H1 (cell line): Measurements from ENCODE around the gene ELMO2. TPM values are rescaled to one million over a fixed set of nuclear protein-coding genes. Genes with fewer than 3 reads are reported as not detected.
A peak's percentile ranks its signal among the peaks of the same experiment; 100 is the strongest.

Experiments used
- CTCF ChIA-PET: fragments of 300-600 bp; sonication (Branson Sonifier 250); formaldehyde crosslinking; loops from one replicate; lab custom pipeline; 2021; ENCODE audit not compliant: partially characterized antibody; lab: Charles Lee
- POLR2A ChIA-PET: fragments of 300-600 bp; sonication (Branson Sonifier 250); formaldehyde crosslinking; loops from one replicate; lab custom pipeline; 2021; ENCODE audit warnings: inconsistent platforms; ENCODE audit not compliant: partially characterized antibody; lab: Charles Lee
- DNase-seq, 2 experiments: peaks; one replicate each; pipeline versions ENCODE4 v3.0.0 to v3.0.0-alpha.2; 2010 to 2022; ENCODE audit warnings: low spot score in 2 of 2, low read depth in 1 of 2, mixed read lengths in 1 of 2
- FAIRE-seq: peaks from 2 replicates; lab custom pipeline; 2011; peaks lifted over from hg19 to GRCh38; lab: Jason Lieb, UNC
- H2AFZ ChIP-seq: 2 replicates; pipeline ENCODE4 v1.8.1; 2012; ENCODE audit warnings: low read length, inconsistent platforms
- H2AK5ac ChIP-seq: 2 replicates; pipeline ENCODE4 v1.6.1; 2013; ENCODE audit warnings: low read depth, low read length
- H2BK120ac ChIP-seq: replicated peaks from 2 replicates; pipeline ENCODE3; 2013; ENCODE audit warnings: low read depth, low read length, inconsistent platforms
- H2BK12ac ChIP-seq: 2 replicates; pipeline ENCODE4 v1.6.1; 2013; ENCODE audit warnings: low read depth, low read length
- H2BK15ac ChIP-seq: 2 replicates; pipeline ENCODE4 v1.6.1; 2013; ENCODE audit warnings: low read length
- H2BK20ac ChIP-seq: 2 replicates; pipeline ENCODE4 v1.6.1; 2013; ENCODE audit warnings: low read length
- H2BK5ac ChIP-seq: 2 replicates; pipeline ENCODE4 v1.6.1; 2013; ENCODE audit warnings: low read depth, low read length
- H3K14ac ChIP-seq: 2 replicates; pipeline ENCODE4 v1.6.1; 2013; ENCODE audit warnings: inconsistent platforms; ENCODE audit not compliant: insufficient read length
- H3K18ac ChIP-seq: 2 replicates; pipeline ENCODE4 v1.6.1; 2013; ENCODE audit warnings: low read length; ENCODE audit errors: extremely low read depth
- H3K23ac ChIP-seq: 2 replicates; pipeline ENCODE4 v1.6.1; 2013; ENCODE audit warnings: inconsistent platforms; ENCODE audit not compliant: insufficient read length
- H3K23me2 ChIP-seq: 2 replicates; pipeline ENCODE4 v1.6.1; 2013; ENCODE audit warnings: low read depth, low read length
- H3K27ac ChIP-seq: 2 replicates; pipeline ENCODE4 v1.6.1; 2011; ENCODE audit warnings: low read depth, low read length, inconsistent platforms
- H3K27me3 ChIP-seq, 4 experiments: replicated peaks in 1 of 4; 1 replicate in 1 of 4; 2 replicates in 3 of 4; pipeline versions ENCODE4 v1.6.1 to v1.8.1; 2011 to 2013; ENCODE audit warnings: low read length in 3 of 4, mild to moderate bottlenecking in 3 of 4, inconsistent platforms in 2 of 4, mixed read lengths in 2 of 4, moderate library complexity in 1 of 4; ENCODE audit not compliant: control insufficient read depth in 3 of 4, insufficient read depth in 3 of 4; ENCODE audit errors: extremely low read depth in 1 of 4
- H3K36me3 ChIP-seq, 4 experiments: 2 replicates each; pipeline versions ENCODE4 v1.6.1 to v1.8.1; 2011 to 2013; ENCODE audit warnings: mild to moderate bottlenecking in 4 of 4, low read length in 3 of 4, moderate library complexity in 2 of 4, control low read depth in 1 of 4, inconsistent platforms in 1 of 4; ENCODE audit not compliant: insufficient read depth in 4 of 4, control insufficient read depth in 2 of 4
- H3K4ac ChIP-seq: replicated peaks from 2 replicates; pipeline ENCODE3; 2013; ENCODE audit warnings: low read length, low read depth, mixed read lengths, inconsistent platforms; ENCODE audit not compliant: insufficient read length
- H3K4me1 ChIP-seq, 4 experiments: replicated peaks in 1 of 4; 1 replicate in 1 of 4; 2 replicates in 3 of 4; pipeline versions ENCODE4 v1.6.1 to v1.8.1; 2011 to 2013; ENCODE audit warnings: low read length in 3 of 4, inconsistent platforms in 2 of 4, mixed read lengths in 1 of 4; ENCODE audit not compliant: insufficient read depth in 4 of 4, control insufficient read depth in 3 of 4
- H3K4me2 ChIP-seq, 2 experiments: 2 replicates each; pipeline versions ENCODE4 v1.6.1 to v1.8.1; 2011 to 2013; ENCODE audit warnings: low read depth in 2 of 2, low read length in 2 of 2, control low read depth in 1 of 2, inconsistent platforms in 1 of 2, mild to moderate bottlenecking in 1 of 2; ENCODE audit not compliant: insufficient read depth in 1 of 2
- H3K4me3 ChIP-seq, 4 experiments: fragments of 200-600, 300-600 bp in 1 of 4; sonication (generic), shearing (Covaris generic), sonication (Bioruptor Twin) in 1 of 4; 2 replicates each; pipeline versions ENCODE4 v1.5.1 to v1.8.1; 2011 to 2016; ENCODE audit warnings: low read length in 4 of 4, low read depth in 3 of 4, control low read depth in 2 of 4, inconsistent platforms in 2 of 4, mild to moderate bottlenecking in 2 of 4, mixed read lengths in 1 of 4, moderate library complexity in 1 of 4; ENCODE audit not compliant: insufficient read depth in 2 of 4; ENCODE audit errors: extremely low read depth in 1 of 4
- H3K56ac ChIP-seq: replicated peaks from 2 replicates; pipeline ENCODE3; 2013; ENCODE audit warnings: low read depth, mild to moderate bottlenecking, mixed read lengths, low read length, inconsistent platforms; ENCODE audit not compliant: insufficient read length
- H3K79me1 ChIP-seq: 2 replicates; pipeline ENCODE4 v1.6.1; 2013; ENCODE audit warnings: low read depth, low read length, control low read depth
- H3K79me2 ChIP-seq, 2 experiments: 2 replicates each; pipeline versions ENCODE4 v1.6.1 to v1.8.1; 2012 to 2013; ENCODE audit warnings: low read length in 2 of 2, mild to moderate bottlenecking in 2 of 2, inconsistent platforms in 1 of 2; ENCODE audit not compliant: insufficient read depth in 2 of 2, control insufficient read depth in 1 of 2
- H3K9ac ChIP-seq, 4 experiments: replicated peaks in 1 of 4; 1 replicate in 1 of 4; 2 replicates in 3 of 4; pipeline versions ENCODE4 v1.6.1 to v1.8.1; 2011 to 2013; ENCODE audit warnings: low read depth in 3 of 4, low read length in 3 of 4, control low read depth in 2 of 4, mild to moderate bottlenecking in 2 of 4, moderate library complexity in 2 of 4, inconsistent platforms in 1 of 4; ENCODE audit errors: extremely low read depth in 1 of 4
- H3K9me3 ChIP-seq, 2 experiments: 2 replicates each; pipeline versions ENCODE4 v1.6.1 to v1.8.1; 2012 to 2013; ENCODE audit warnings: mild to moderate bottlenecking in 2 of 2, moderate library complexity in 2 of 2, control low read depth in 1 of 2, inconsistent platforms in 1 of 2, low read depth in 1 of 2, low read length in 1 of 2, mixed read lengths in 1 of 2; ENCODE audit not compliant: insufficient read depth in 2 of 2
- H4K20me1 ChIP-seq, 2 experiments: replicated peaks in 1 of 2; 2 replicates each; pipeline versions ENCODE3 to v1.8.1; 2011 to 2013; ENCODE audit warnings: inconsistent platforms in 2 of 2, low read length in 2 of 2, mild to moderate bottlenecking in 1 of 2; ENCODE audit not compliant: insufficient read depth in 2 of 2, control insufficient read depth in 1 of 2
- H4K5ac ChIP-seq: 2 replicates; pipeline ENCODE4 v1.6.1; 2013; ENCODE audit warnings: low read length, low read depth, mixed read lengths, inconsistent platforms; ENCODE audit not compliant: insufficient read length
- H4K8ac ChIP-seq: 2 replicates; pipeline ENCODE4 v1.8.0; 2013; ENCODE audit warnings: mild to moderate bottlenecking, moderate library complexity, low read length, inconsistent platforms; ENCODE audit not compliant: insufficient read depth; ENCODE audit errors: extremely low read depth
- H4K91ac ChIP-seq: replicated peaks from 2 replicates; pipeline ENCODE3; 2013; ENCODE audit warnings: low read length, mixed read lengths, inconsistent platforms; ENCODE audit not compliant: insufficient read length
- BACH1 ChIP-seq: IDR thresholded peaks from 2 replicates; pipeline ENCODE4 v1.6.1; 2012; ENCODE audit warnings: low read length, improper control_type of control experiment
- EP300 ChIP-seq, 2 experiments: IDR thresholded peaks; 1 replicate in 1 of 2; 2 replicates in 1 of 2; pipeline ENCODE4 v1.6.1; 2011 to 2012; ENCODE audit warnings: low read depth in 2 of 2, low read length in 2 of 2, mild to moderate bottlenecking in 2 of 2, borderline replicate concordance in 1 of 2, inconsistent platforms in 1 of 2, moderate library complexity in 1 of 2
- EZH2 ChIP-seq: fragments of 200-600 bp; sonication (generic); IDR thresholded peaks from 2 replicates; pipeline ENCODE4 v1.7.1; 2012; ENCODE audit warnings: low read depth, mild to moderate bottlenecking, moderate library complexity, low read length, inconsistent platforms; ENCODE audit not compliant: severe bottlenecking
- KDM1A ChIP-seq: fragments of 200-600, 300-600 bp; sonication (generic); IDR thresholded peaks from 2 replicates; pipeline ENCODE4 v1.7.1; 2016; ENCODE audit warnings: mild to moderate bottlenecking, low read length, borderline replicate concordance
- MAFK ChIP-seq: IDR thresholded peaks from 2 replicates; pipeline ENCODE4 v1.6.1; 2012; ENCODE audit warnings: low read depth, mild to moderate bottlenecking, improper control_type of control experiment, low read length
- RAD21 ChIP-seq, 2 experiments: IDR thresholded peaks in 1 of 2; conservative IDR thresholded peaks in 1 of 2; 2 replicates each; pipeline ENCODE4 v1.6.1; 2011; ENCODE audit warnings: low read depth in 2 of 2, low read length in 2 of 2, improper control_type of control experiment in 1 of 2, inconsistent platforms in 1 of 2, mild to moderate bottlenecking in 1 of 2, moderate library complexity in 1 of 2
- WGBS, 2 experiments: shearing (Covaris generic) in 1 of 2; methylation state at CpG; one replicate each; pipeline versions ENCODE4 v1.1.6 to v1.1.7; 2013 to 2015; ENCODE audit warnings: low lambda C conversion rate in 2 of 2, mixed read lengths in 2 of 2, inconsistent platforms in 1 of 2, low coverage in 1 of 2, missing lambda C conversion rate in 1 of 2; ENCODE audit not compliant: insufficient replicate concordance in 2 of 2, insufficient coverage in 1 of 2, insufficient read length in 1 of 2; ENCODE audit errors: extremely low coverage in 1 of 2, missing lambda C conversion rate in 1 of 2; 5-methylcytosine and 5-hydroxymethylcytosine counted together
- polyA plus RNA-seq, 7 experiments: library from polyadenylated mRNA; depleted of rRNA in 3 of 7; stranded (reverse) in 5 of 7; unstranded in 2 of 7; fragments of >200 nt in 5 of 7; fragments of 200-250 nt in 2 of 7; gene quantifications; 1 replicate in 5 of 7; 2 replicates in 1 of 7; 4 replicates in 1 of 7; pipeline versions ENCODE4 v1.2.1 to v1.2.3, GENCODE V29; 2011 to 2013; ENCODE audit warnings: missing spikeins in 2 of 7, mixed read lengths in 2 of 7
- total RNA-seq: library from RNA; stranded (reverse); fragmentation: NEBNext Ultra II Directional; extraction: Animal tissue kit (Norgen Biotek cat#: 25700); gene quantifications from 2 replicates; pipeline ENCODE4 v1.2.1, GENCODE V29; 2021
- TF ChIP-seq, protein P1 (sequence below), 3 experiments: IDR thresholded peaks; 1 replicate in 2 of 3; 2 replicates in 1 of 3; pipeline versions ENCODE4 v1.5.1 to v1.6.1; 2011; ENCODE audit warnings: low read length in 3 of 3, mild to moderate bottlenecking in 3 of 3, inconsistent platforms in 2 of 3, low read depth in 1 of 3, moderate library complexity in 1 of 3; ENCODE audit not compliant: insufficient read depth in 1 of 3; ENCODE audit errors: control extremely low read depth in 1 of 3

The ELMO2 gene
- total and polyA plus RNA-seq, 2 of the 8 experiments (the other 6 are each of a cell fraction or from before 2014, with no cell fraction given), result 34.3 to 39.7 TPM

DNA sequence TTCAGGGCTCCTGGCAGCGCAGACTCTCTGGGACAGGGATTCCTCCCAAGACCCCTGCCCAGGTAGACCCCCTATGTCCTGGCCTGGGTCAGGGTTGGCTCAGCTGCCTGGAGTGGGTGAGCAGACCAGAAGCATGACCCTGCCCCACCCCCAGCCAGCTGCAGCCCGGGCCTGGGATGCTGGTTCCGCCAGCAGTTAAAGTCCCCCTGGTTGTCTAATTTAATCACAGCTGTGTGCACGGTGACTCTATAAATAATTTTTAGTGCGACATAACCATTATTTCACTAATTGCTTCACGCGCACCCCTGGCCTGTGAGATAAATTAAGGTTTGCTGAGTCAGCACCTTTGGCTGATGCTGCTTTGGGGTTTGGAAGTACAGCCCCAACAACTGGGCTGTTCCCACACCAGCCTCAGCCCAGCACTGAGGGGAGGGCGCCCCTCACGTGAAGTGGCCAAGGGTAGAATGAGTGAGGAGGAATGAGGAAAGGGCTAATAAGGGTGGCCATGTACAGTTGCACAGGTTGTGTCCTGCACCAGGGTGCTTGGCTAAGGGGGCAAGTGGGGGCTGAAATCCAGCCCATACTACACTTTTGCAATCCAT lies 72.0 kb downstream of the ELMO2 start:
- Histone ChIP-seq H4K20me1 (no peaks in the 10 kb centered on the region), H2BK12ac (0 out of 2 replicates have a peak overlapping the region, but pooled peaks have one; percentile 35), H3K14ac (no peak overlapping the region), H2BK120ac (no peak overlapping the region), H2AFZ (no peak overlapping the region), H2BK5ac (no peak overlapping the region), H3K79me2 (no peaks in the 10 kb centered on the region), H2BK20ac (no peak overlapping the region), H4K91ac (peak overlapping the region; percentile 31), H3K4me1 (peaks cover 0 to 24% (median 6%) of the 10 kb centered on the region in 4 experiments; a peak in 6 of 7 replicates), H3K23me2 (no peaks in the 10 kb centered on the region), H3K27me3 (peaks cover 0 to 3% (median under 1%) of the 10 kb centered on the region in 4 experiments; a peak in 4 of 7 replicates), H3K4me2 (no peak overlapping the region), H3K36me3 (no peaks in the 10 kb centered on the region), H2BK15ac (0 out of 2 replicates have a peak overlapping the region, but pooled peaks have one; percentile 19), H2AK5ac (no peak overlapping the region; the same call in 1 of the 2 replicates), H3K79me1 (no peaks in the 10 kb centered on the region), H3K23ac (no peak overlapping the region), H3K4ac (no peak overlapping the region), H3K9ac (no peak overlapping the region), H3K4me3 (no peak overlapping the region), H3K18ac (no peak overlapping the region), H4K5ac (no peak overlapping the region), H4K8ac (peak overlapping the region; percentile 87), H3K9me3 (no peaks in the 10 kb centered on the region), H3K56ac (no peak overlapping the region), H3K27ac (no peak overlapping the region)
- WGBS, 2 experiments, result 74% methylated on average over 9 of the region's 9 CpGs; no CpG with 5 or more reads in 1 of the 2 experiments
- DNase-seq, result no peak
- FAIRE-seq, result no peak
- ChIA-PET POLR2A (interaction anchor here (0.6 to 2.4 kb wide), 5 partner anchors 10 to 742 kb away, joined by 3 to 10 read pairs (median 3); no protein-coding TSS in a partner anchor), CTCF (interaction anchor here (1.0 to 17.6 kb wide), 9 partner anchors 7 to 215 kb away, joined by 3 to 214 read pairs (median 5); no protein-coding TSS in a partner anchor)
- TF ChIP-seq EP300 (IDR thresholded peaks at IDR 0.05; ENCODE audit: borderline replicate concordance in 1 of 2, low read depth in 2 of 2, low read length in 2 of 2) (no peak), MAFK (peak; percentile 99), BACH1 (0 out of 2 replicates have a peak, but pooled peaks have one; percentile 16), RAD21 (IDR thresholded peaks at IDR 0.05 in 1 of 2, conservative IDR thresholded peaks at IDR 0.05 in 1 of 2; ENCODE audit: low read depth in 2 of 2, low read length in 2 of 2) (peak in 1 of 2 experiments; percentile 26; a peak in 1 of 4 replicates), KDM1A (peak; percentile 52; the same call in 1 of the 2 replicates), EZH2 (no peak)
- TF ChIP-seq, protein P1, sequence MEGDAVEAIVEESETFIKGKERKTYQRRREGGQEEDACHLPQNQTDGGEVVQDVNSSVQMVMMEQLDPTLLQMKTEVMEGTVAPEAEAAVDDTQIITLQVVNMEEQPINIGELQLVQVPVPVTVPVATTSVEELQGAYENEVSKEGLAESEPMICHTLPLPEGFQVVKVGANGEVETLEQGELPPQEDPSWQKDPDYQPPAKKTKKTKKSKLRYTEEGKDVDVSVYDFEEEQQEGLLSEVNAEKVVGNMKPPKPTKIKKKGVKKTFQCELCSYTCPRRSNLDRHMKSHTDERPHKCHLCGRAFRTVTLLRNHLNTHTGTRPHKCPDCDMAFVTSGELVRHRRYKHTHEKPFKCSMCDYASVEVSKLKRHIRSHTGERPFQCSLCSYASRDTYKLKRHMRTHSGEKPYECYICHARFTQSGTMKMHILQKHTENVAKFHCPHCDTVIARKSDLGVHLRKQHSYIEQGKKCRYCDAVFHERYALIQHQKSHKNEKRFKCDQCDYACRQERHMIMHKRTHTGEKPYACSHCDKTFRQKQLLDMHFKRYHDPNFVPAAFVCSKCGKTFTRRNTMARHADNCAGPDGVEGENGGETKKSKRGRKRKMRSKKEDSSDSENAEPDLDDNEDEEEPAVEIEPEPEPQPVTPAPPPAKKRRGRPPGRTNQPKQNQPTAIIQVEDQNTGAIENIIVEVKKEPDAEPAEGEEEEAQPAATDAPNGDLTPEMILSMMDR (IDR thresholded peaks at IDR 0.05; ENCODE audit: control extremely low read depth in 1 of 3, insufficient read depth in 1 of 3, low read depth in 1 of 3, low read length in 3 of 3), result peak in 2 of 3 experiments; percentile 17 to 32; a peak in 2 of 4 replicates
